Activated CD4-positive, alpha-beta T cell treated with anti-CD3 and anti-CD28 coated beads for 24 hours (primary cell): ENCODE measurements around the gene LRRTM3.

Experiments
- DNase-seq, 2 donors: peaks; one replicate each; pipeline ENCODE4 v3.0.0-alpha.2; 2020; ENCODE audit warnings: low read depth in 2 of 2

LRRTM3 gene

DNA sequence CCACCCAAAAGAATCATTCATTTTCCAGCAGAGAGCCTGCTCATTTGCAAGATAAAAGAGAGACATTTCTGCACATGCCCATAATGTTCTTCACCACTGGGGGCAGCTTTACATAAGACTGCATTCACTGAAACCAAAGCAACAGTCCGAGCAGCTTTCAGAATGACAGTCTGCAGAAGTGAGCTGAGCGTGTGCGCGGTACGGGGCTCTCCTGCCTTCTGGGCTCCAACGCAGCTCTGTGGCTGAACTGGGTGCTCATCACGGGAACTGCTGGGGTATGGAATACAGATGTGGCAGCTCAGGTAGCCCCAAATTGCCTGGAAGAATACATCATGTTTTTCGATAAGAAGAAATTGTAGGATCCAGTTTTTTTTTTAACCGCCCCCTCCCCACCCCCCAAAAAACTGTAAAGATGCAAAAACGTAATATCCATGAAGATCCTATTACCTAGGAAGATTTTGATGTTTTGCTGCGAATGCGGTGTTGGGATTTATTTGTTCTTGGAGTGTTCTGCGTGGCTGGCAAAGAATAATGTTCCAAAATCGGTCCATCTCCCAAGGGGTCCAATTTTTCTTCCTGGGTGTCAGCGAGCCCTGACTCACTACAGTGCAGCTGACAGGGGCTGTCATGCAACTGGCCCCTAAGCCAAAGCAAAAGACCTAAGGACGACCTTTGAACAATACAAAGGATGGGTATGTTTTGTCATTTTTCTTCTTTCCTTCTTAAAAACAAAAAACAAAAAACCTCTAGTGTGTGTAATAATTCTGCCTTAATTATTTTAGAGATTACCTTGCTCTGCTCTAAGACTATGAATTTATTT, at the start of gene LRRTM3:
LRRTM3 (plus strand) TSS at position 141 of the 820 bp plus-strand sequence.
- DNase-seq = no peak

DNA sequence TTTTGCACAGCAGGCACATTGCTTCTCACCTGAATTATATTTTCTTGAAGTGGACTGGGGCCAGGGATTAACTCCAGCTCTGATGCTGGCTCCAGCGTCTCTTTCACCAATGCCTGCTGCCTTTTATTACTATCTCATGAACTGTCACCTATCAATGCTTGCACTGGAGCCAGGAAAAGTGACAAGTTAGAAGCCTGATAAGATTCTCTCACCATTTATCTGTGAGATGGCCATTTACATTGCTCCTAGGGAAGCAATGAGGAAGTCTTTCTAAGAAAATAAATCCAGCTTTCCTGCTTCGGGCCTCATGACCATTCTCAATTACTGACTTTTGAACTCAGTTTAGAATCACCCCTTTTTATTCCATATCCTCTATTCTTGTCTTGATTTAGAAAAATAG, 48.5 kb upstream of the LRRTM3 start:
- no peak for DNase-seq

GRCh38 chr10:66880292-66880691, 45.5 kb upstream of the LRRTM3 start:
- no peak for DNase-seq

DNA sequence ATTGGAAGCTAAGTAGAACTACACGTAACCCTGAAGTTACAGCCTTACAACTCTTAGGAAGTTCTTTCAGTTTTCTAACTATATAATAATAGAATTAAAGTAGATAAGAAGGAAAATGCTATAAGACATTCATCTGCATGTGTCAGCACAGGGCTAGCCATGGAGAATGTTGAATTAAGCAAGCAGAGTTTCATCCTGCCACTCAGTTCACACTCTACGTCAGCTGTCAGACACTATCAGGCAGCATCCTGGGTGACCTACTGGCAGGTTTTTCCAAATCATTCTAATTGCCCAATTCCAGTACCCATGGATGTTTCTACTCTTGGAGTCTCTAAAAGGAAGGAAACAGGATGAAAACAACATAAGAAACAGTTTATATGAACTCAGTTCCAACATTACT, 45.0 kb upstream of the LRRTM3 start:
- no peak for DNase-seq

DNA sequence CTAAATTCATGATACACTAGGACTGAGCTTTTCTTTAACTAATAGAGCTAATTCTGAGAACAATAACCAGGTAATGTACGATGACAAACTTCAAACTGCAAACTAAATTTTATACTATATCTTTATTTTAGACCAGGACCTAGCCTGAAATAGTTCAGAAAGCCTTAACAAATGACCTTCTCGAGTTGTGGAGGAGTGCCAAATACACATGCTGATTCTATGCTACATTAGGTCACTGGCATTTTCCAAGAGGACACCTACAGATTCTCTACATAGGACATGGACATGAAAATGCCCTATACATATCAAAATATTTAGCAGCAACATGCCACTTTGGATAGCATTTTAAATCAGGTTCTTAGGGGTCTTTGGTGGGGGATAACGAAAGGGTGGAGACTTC, 44.0 kb upstream of the LRRTM3 start:
- no peak for DNase-seq

GRCh38 chr10:66882271-66882670, 43.6 kb upstream of the LRRTM3 start:
- DNase-seq = no peak

DNA sequence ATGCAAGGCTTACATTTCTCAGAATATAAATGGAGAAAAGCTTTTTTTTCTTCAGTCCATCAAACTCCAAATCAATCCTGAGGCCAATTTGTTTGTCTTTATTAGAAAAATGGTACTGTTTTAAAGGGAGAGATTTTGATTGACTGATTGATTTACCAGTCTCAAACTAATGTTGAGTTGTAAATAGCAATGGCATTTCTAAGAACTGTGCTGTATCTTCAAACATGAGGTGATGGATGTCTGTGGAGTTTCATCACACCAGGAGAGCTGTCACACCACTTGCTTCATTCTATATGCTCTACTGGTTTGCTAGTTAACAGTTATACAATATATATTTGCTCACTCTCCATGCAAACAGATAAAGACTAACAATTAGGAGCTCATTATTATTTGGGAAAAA, 39.0 kb upstream of the LRRTM3 start:
- DNase-seq = no peak

GRCh38 chr10:66888237-66888636, 37.6 kb upstream of the LRRTM3 start:
- DNase-seq = no peak

GRCh38 chr10:66892871-66893270, 33.0 kb upstream of the LRRTM3 start:
- DNase-seq = no peak

- DNase-seq = no peak
Measured at GRCh38 chr10:66910671-66911070, 15.2 kb upstream of the LRRTM3 start.

- DNase-seq = no peak
Measured at GRCh38 chr10:66916030-66916429, 9.8 kb upstream of the LRRTM3 start.

- DNase-seq = no peak
Measured at GRCh38 chr10:66917104-66917503, 8.7 kb upstream of the LRRTM3 start.

- DNase-seq = no peak
Measured at GRCh38 chr10:66919248-66919647, 6.6 kb upstream of the LRRTM3 start.

DNA sequence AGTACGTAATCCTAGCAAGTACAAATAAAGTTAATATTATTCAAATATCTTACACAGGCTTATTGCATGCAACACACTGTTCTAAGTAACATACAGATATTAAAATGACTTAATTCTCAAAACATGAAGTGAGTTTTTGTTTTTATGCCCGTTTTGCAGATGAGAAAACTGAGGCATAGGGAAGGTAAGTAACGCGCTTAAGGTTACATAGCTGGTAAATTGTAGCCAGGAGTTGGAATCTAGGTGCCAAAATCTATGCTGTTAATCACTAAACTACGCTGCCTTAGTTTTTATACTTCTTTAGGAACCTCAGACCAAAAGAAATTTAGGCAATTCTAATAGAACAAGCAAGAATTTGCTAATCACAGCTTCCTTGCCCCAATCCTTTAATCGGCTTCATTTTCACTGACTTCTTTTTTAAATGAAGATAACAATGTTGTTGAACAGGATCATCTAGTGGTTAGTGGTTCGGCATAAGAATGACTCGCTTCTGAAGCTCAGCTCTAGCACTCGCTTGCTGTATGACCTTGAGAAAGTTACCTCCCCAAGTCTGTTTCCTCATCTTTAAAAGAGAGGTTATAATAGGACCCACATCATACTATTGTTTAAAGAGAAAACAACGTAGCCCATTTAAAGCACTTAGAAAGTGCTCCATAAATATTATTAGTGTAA, 1.0 kb upstream of the LRRTM3 start:
- no peak for DNase-seq

DNA sequence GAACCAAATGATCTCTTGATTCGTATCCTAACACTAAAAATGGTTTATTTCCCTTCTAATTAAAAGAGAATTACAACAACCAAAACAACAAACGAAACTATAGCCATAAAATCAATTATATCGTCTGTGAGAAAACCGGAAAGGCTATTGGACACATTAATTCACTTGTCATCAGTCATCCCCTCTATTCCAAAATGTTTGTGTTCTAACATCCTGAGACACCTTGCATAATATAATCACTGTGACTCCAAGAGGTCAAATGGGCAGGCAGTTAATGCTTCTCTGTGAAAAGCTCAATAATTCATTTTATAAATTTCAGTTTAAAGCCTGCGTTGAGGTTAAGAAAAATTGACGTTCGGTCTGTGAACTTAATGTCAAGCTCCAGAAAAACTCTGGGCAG, 463 bp upstream of the LRRTM3 start:
- no peak for DNase-seq

- no peak for DNase-seq
Measured at GRCh38 chr10:66926841-66927240, 1.0 kb downstream of the LRRTM3 start.

DNA sequence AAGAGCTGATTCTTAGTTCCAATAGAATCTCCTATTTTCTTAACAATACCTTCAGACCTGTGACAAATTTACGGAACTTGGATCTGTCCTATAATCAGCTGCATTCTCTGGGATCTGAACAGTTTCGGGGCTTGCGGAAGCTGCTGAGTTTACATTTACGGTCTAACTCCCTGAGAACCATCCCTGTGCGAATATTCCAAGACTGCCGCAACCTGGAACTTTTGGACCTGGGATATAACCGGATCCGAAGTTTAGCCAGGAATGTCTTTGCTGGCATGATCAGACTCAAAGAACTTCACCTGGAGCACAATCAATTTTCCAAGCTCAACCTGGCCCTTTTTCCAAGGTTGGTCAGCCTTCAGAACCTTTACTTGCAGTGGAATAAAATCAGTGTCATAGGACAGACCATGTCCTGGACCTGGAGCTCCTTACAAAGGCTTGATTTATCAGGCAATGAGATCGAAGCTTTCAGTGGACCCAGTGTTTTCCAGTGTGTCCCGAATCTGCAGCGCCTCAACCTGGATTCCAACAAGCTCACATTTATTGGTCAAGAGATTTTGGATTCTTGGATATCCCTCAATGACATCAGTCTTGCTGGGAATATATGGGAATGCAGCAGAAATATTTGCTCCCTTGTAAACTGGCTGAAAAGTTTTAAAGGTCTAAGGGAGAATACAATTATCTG, 1.6 kb downstream of the LRRTM3 start:
- no peak for DNase-seq

DNA sequence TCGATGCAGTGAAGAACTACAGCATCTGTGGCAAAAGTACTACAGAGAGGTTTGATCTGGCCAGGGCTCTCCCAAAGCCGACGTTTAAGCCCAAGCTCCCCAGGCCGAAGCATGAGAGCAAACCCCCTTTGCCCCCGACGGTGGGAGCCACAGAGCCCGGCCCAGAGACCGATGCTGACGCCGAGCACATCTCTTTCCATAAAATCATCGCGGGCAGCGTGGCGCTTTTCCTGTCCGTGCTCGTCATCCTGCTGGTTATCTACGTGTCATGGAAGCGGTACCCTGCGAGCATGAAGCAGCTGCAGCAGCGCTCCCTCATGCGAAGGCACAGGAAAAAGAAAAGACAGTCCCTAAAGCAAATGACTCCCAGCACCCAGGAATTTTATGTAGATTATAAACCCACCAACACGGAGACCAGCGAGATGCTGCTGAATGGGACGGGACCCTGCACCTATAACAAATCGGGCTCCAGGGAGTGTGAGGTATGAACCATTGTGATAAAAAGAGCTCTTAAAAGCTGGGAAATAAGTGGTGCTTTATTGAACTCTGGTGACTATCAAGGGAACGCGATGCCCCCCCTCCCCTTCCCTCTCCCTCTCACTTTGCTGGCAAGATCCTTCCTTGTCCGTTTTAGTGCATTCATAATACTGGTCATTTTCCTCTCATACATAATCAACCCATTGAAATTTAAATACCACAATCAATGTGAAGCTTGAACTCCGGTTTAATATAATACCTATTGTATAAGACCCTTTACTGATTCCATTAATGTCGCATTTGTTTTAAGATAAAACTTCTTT, 2.3 kb downstream of the LRRTM3 start:
- no peak for DNase-seq

DNA sequence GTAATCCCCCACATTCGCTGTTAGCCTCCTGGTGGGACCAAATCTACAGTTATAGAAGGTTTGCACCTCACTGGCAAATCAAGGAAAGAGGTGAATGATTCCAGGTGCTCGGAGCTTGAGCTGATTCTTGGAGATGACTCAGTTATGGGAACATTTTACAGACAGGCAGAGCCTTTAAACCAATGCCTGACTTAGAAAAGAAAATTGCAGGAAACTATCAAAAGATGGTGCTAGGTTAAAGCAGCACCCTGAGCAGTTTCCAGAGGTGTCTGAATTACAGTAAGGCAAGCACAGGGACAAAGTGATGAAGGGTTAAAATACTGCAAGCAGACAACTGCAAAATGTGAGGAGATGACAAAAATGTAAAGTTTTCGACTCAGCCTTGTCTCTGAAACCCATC, 2.9 kb downstream of the LRRTM3 start:
- no peak for DNase-seq

GRCh38 chr10:66929375-66929774, 3.5 kb downstream of the LRRTM3 start:
- DNase-seq = no peak

DNA sequence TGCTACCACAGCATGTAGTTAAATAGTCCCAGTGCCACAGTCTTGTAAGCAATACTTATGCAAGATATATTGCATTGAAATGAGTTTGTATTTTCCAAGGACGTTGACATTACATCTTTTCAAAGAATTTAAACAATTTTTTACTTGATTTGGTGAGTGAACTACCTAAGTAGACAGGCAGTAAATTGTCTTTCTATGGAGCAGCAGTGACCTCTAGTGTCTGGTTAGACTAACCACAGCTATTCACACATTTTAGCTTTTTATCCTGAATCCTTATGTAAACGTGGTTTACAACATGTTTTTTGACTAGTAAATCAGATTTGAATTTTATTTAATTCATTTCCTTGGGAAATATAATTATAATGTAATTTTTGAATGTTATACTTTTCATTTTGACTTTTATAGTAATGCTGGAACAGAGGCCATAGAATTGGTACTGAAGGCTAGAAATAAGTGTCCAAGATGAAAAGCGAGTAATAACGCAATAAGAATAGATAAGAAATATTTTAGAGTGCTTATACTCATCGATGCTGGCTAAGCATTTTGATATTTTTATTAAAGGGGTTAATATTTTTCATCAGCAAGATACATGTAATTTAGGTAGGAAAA, 5.6 kb downstream of the LRRTM3 start:
- DNase-seq = no peak

- no peak for DNase-seq
Measured at GRCh38 chr10:66931949-66932343, 6.1 kb downstream of the LRRTM3 start.
